ENCODE results near the gene POU2F2. TPM values are rescaled to one million over a fixed set of nuclear protein-coding genes. Genes with fewer than 3 reads are reported as not detected.

The POU2F2 gene
- total RNA-seq, 1 donor from 2014 or later = 71.5 TPM

GRCh38 chr19:42068756-42069571 is 63.3 kb downstream of the POU2F2 start:
- intact Hi-C loops (cut with micrococcal nuclease) = no loop called here
- Mint-ChIP-seq H3K9me3 (no peaks in the 10 kb centered on the region), H3K27ac (no peak overlapping the region), H3K36me3 (ENCODE audit: low read depth) (no peaks in the 10 kb centered on the region), H3K27me3 (peaks cover 7% of the 10 kb centered on the region), H3K4me1 (peaks cover 7% of the 10 kb centered on the region), H3K4me3 (no peak overlapping the region)
- DNase-seq = no peak

GRCh38 chr19:42068361-42068755 is 63.9 kb downstream of the POU2F2 start:
- no peak overlapping the region for H3K27ac Mint-ChIP-seq
- peaks cover 7% of the 10 kb centered on the region for H3K27me3 Mint-ChIP-seq
- no peaks in the 10 kb centered on the region for H3K9me3 Mint-ChIP-seq
- intact Hi-C loops (cut with micrococcal nuclease) = no loop called here
- H3K4me1 Mint-ChIP-seq = peaks cover 7% of the 10 kb centered on the region
- DNase-seq = no peak
- H3K36me3 Mint-ChIP-seq (ENCODE audit: low read depth) = no peaks in the 10 kb centered on the region
- no peak overlapping the region for H3K4me3 Mint-ChIP-seq

GRCh38 chr19:42067315-42067888 is 64.8 kb downstream of the POU2F2 start:
- Mint-ChIP-seq H3K36me3 (ENCODE audit: low read depth) (no peaks in the 10 kb centered on the region), H3K9me3 (no peaks in the 10 kb centered on the region), H3K4me3 (no peak overlapping the region), H3K4me1 (peaks cover 3% of the 10 kb centered on the region), H3K27ac (no peak overlapping the region), H3K27me3 (peaks cover 7% of the 10 kb centered on the region)
- intact Hi-C loops (cut with micrococcal nuclease) = no loop called here
- no peak for DNase-seq

GRCh38 chr19:42066075-42066754 is 66.0 kb downstream of the POU2F2 start:
- H3K27me3 Mint-ChIP-seq = peaks cover 4% of the 10 kb centered on the region
- no peak for DNase-seq
- H3K4me3 Mint-ChIP-seq = no peak overlapping the region
- no peaks in the 10 kb centered on the region for H3K9me3 Mint-ChIP-seq
- H3K36me3 Mint-ChIP-seq (ENCODE audit: low read depth) = no peaks in the 10 kb centered on the region
- H3K4me1 Mint-ChIP-seq = peaks cover 3% of the 10 kb centered on the region
- intact Hi-C loops (cut with micrococcal nuclease) = no loop called here
- no peak overlapping the region for H3K27ac Mint-ChIP-seq

- H3K36me3 Mint-ChIP-seq (ENCODE audit: low read depth) = no peaks in the 10 kb centered on the region
- DNase-seq = no peak
- no peaks in the 10 kb centered on the region for H3K9me3 Mint-ChIP-seq
- H3K4me1 Mint-ChIP-seq = peaks cover 2% of the 10 kb centered on the region
- H3K27me3 Mint-ChIP-seq = peaks cover 3% of the 10 kb centered on the region
- no peak overlapping the region for H3K27ac Mint-ChIP-seq
- no peak overlapping the region for H3K4me3 Mint-ChIP-seq
- intact Hi-C loops (cut with micrococcal nuclease) = no loop called here
Observed at GRCh38 chr19:42065511-42065910, 66.7 kb downstream of the POU2F2 start.

- Mint-ChIP-seq H3K4me3 (no peak overlapping the region), H3K27ac (no peak overlapping the region), H3K4me1 (no peaks in the 10 kb centered on the region), H3K36me3 (ENCODE audit: low read depth) (no peaks in the 10 kb centered on the region), H3K9me3 (no peaks in the 10 kb centered on the region), H3K27me3 (no peaks in the 10 kb centered on the region)
- intact Hi-C loops (cut with micrococcal nuclease) = no loop called here
- no peak for DNase-seq
Observed at GRCh38 chr19:42065051-42065450, 67.2 kb downstream of the POU2F2 start.

GRCh38 chr19:42064432-42064831 is 67.8 kb downstream of the POU2F2 start:
- H3K27me3 Mint-ChIP-seq = no peaks in the 10 kb centered on the region
- H3K4me1 Mint-ChIP-seq = no peaks in the 10 kb centered on the region
- DNase-seq = no peak
- intact Hi-C loops (cut with micrococcal nuclease) = no loop called here
- H3K9me3 Mint-ChIP-seq = no peaks in the 10 kb centered on the region
- no peak overlapping the region for H3K4me3 Mint-ChIP-seq
- H3K36me3 Mint-ChIP-seq (ENCODE audit: low read depth) = no peaks in the 10 kb centered on the region
- H3K27ac Mint-ChIP-seq = no peak overlapping the region

- Mint-ChIP-seq H3K4me3 (no peak overlapping the region), H3K4me1 (no peaks in the 10 kb centered on the region), H3K36me3 (ENCODE audit: low read depth) (no peaks in the 10 kb centered on the region), H3K27me3 (no peaks in the 10 kb centered on the region), H3K27ac (no peak overlapping the region), H3K9me3 (no peaks in the 10 kb centered on the region)
- no peak for DNase-seq
- intact Hi-C loops (cut with micrococcal nuclease) = no loop called here
Observed at GRCh38 chr19:42062381-42062780, 69.9 kb downstream of the POU2F2 start.

GRCh38 chr19:42060117-42060516 is 72.1 kb downstream of the POU2F2 start:
- no peaks in the 10 kb centered on the region for H3K9me3 Mint-ChIP-seq
- no peak for DNase-seq
- no peaks in the 10 kb centered on the region for H3K36me3 Mint-ChIP-seq (ENCODE audit: low read depth)
- H3K4me3 Mint-ChIP-seq = no peak overlapping the region
- H3K27me3 Mint-ChIP-seq = no peaks in the 10 kb centered on the region
- no peaks in the 10 kb centered on the region for H3K4me1 Mint-ChIP-seq
- no peak overlapping the region for H3K27ac Mint-ChIP-seq
- intact Hi-C loops (cut with micrococcal nuclease) = no loop called here

GRCh38 chr19:42059196-42059595 is 73.0 kb downstream of the POU2F2 start:
- DNase-seq = no peak
- no peaks in the 10 kb centered on the region for H3K4me1 Mint-ChIP-seq
- H3K4me3 Mint-ChIP-seq = no peak overlapping the region
- H3K9me3 Mint-ChIP-seq = no peaks in the 10 kb centered on the region
- intact Hi-C loops (cut with micrococcal nuclease) = no loop called here
- H3K27ac Mint-ChIP-seq = no peak overlapping the region
- H3K36me3 Mint-ChIP-seq (ENCODE audit: low read depth) = no peaks in the 10 kb centered on the region
- H3K27me3 Mint-ChIP-seq = no peaks in the 10 kb centered on the region

- Mint-ChIP-seq H3K4me3 (no peak overlapping the region), H3K27me3 (no peaks in the 10 kb centered on the region), H3K27ac (no peak overlapping the region), H3K9me3 (no peaks in the 10 kb centered on the region), H3K36me3 (ENCODE audit: low read depth) (no peaks in the 10 kb centered on the region), H3K4me1 (no peaks in the 10 kb centered on the region)
- no peak for DNase-seq
- intact Hi-C loops (cut with micrococcal nuclease) = no loop called here
Observed at GRCh38 chr19:42057846-42058245, 74.4 kb downstream of the POU2F2 start.

- Mint-ChIP-seq H3K4me1 (peaks cover 11% of the 10 kb centered on the region), H3K4me3 (no peak overlapping the region), H3K27me3 (no peaks in the 10 kb centered on the region), H3K36me3 (ENCODE audit: low read depth) (no peaks in the 10 kb centered on the region), H3K9me3 (no peaks in the 10 kb centered on the region), H3K27ac (no peak overlapping the region)
- intact Hi-C loops (cut with micrococcal nuclease) = no loop called here
- DNase-seq = no peak
Observed at GRCh38 chr19:42054205-42054604, 78.0 kb downstream of the POU2F2 start.

- intact Hi-C loops (cut with micrococcal nuclease) = no loop called here
- H3K4me3 Mint-ChIP-seq = no peak overlapping the region
Observed at GRCh38 chr19:42053037-42053935, 79.0 kb downstream of the POU2F2 start.

More at GRCh38 chr19:42053037-42053935, 79.0 kb downstream of the POU2F2 start:
- Mint-ChIP-seq H3K27me3 (no peaks in the 10 kb centered on the region), H3K9me3 (no peaks in the 10 kb centered on the region), H3K36me3 (ENCODE audit: low read depth) (no peaks in the 10 kb centered on the region), H3K27ac (no peak overlapping the region), H3K4me1 (peaks cover 13% of the 10 kb centered on the region)
- DNase-seq = no peak
